Stimulated activated CD8-positive, alpha-beta memory T cell treated with anti-CD3 and anti-CD28 coated beads, Interleukin-2, amount 100 ng/mL, for 1 hour (primary cell): ENCODE data around the gene ARL5A.

Source experiments
- DNase-seq, 2 donors: peaks; one replicate each; pipeline ENCODE4 v3.0.0-alpha.2; 2020; ENCODE audit warnings: low read depth in 2 of 2

The ARL5A gene

DNA sequence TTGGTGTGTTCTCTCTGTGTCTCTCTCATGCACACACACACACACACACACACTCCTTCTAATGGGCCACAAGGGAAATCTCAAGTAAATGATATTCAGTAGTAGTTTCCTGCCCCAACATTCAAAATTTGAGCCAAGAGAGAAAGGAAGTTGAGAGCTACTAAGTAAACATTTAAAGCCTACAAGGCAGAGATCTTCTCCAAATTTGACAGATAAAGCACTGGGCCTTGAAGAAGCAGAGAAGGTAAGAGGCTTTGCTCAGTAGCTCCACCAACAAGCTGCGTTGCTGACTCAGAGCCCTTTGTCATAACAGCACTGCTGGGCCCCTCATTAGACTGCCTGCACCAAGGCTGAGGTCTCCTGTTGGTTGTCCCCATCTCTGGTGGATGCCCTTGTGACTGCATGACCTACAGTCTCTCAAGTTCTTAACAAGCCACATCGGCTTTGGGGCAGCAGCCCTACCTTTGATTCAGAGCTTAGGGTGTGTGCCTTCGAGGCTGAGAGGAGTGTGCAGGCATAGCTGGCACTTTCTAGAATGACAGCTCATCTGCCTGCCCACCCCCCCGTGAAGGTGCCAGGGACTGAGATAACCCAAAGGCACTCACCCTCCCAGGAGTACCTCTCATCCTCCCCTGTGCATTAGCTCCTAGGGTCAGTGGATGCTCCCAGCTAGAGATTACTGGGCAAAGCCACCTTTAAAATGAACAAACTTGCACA is 61.6 kb downstream of the ARL5A start:
- DNase-seq = no peak

DNA sequence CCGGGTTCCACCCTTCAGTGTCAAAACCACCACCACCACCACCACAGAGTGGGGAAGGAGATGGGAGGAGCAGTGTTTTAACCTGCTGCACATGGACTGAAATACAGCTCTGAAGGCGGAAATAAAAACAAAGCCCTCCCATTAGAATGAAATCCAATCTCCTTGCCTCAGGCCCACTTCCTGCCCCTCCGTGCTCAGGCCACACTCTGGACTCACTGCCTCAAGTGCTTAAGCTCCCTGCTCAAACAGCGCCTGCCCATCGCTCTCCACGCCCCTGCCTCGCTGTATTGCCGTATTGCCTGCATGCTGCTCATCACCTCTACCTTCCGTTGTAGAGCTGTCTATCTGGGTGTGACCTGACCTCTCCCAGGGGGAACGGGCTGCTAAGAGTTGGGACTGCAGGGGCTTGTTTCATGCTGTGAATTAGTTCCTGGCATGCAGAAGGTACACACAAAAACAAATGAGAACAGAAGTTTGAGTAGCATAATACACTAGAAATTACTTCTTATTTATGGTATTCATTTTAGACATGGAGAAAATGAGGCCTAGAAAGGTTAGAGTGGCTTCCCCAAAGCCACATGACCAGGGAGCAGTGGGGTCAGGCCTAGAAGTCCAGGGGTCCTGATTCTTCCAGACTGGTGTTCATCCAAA is 62.3 kb downstream of the ARL5A start:
- no peak for DNase-seq

DNA sequence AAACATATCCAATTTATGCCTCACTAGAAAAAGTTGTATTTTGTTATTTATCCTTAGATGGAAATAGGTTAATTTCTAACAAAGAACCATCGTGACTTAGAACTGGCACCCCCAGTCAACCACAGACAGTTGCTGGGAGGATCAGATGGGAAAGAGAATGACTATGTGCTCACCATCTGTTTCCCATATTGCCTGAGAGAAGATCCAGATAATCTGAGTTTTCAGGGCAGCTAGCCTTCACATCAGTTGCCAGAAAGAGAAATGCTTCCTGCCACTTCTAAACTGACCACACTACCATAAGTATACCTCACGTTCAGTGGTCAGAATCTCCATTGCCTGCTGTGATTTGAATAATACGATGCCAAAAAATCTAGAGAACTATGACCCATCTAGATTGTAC is 65.5 kb downstream of the ARL5A start:
- DNase-seq = no peak

DNA sequence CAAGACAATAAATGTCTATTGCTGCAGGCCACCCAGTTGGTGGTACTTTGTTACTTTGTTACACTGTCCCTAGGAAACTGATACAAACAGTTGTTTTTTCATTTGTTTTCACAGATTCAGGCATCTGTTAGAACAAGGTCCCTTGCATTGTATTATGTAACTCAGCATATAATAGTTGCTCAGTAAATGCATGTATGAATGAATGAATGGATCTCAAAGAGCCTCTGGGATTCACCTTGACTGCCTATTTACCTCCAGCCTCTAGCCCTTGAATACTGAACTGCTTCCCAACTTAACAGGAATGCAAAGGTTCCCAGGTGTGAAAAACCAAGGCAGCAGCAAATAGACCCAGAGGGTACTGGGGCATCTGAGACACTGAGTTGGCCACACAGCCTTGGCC is 66.5 kb downstream of the ARL5A start:
- DNase-seq = no peak

DNA sequence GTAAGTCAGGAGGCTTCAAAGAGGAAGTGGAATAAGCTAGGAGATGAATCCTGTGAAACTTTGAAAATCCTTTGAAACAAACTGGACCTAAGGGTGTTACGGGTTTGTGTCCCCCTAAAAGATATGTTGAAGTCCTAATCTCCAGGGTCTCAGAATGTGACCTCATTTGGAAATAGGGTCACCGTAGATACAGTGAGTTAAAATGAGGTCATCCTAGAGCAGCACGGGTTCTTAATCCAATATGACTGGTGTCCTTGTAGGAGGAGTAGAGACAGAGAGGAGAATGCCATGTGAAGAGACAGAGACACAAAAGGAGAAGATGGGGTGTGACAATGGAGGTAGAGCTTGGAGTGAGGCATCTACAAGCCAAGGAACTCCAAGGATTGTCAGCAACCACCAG is 67.0 kb downstream of the ARL5A start:
- DNase-seq = no peak

DNA sequence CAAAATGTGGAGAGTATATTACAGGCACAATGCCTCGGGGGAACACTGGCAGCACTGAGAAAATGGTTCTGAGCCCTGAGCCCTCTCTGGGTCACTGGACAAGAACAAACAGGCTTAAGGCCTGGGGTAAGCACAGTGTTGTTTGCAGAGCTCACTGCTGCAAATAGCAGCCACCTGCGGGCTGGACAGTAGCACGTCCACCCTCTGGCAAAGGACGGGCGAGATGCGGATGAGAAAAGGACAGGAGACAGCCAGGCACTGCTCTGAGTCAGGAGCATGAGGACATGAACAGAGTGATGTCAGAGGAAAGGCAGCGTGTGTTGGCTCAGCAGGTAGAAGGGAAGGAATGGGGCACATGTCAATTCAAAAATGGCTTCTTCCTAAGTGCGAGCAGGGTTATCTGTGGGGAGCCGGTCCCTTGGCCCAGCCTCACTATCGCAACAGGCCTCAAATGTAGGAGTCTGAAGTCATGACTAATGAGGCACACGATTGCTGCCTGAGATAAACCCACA is 68.0 kb downstream of the ARL5A start:
- no peak for DNase-seq

DNA sequence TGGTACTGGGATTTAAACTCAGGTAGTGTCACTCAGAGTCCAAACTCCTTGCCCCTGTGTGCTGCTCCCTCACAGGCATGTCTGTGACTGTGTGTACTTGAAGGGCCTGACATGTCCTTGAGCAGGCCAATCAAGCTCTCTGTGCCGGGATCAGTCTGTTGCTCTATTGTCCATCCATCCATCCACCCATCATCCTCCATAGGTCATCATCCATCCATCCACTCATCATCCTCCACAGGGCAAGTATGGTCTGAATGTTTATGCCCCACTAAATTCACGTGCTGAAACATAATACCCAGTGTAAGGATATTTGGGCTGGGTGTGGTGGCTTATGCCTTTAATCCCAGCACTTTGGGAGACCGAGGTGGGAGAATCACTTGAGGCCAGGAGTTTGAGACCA is 69.5 kb downstream of the ARL5A start:
- no peak for DNase-seq

DNA sequence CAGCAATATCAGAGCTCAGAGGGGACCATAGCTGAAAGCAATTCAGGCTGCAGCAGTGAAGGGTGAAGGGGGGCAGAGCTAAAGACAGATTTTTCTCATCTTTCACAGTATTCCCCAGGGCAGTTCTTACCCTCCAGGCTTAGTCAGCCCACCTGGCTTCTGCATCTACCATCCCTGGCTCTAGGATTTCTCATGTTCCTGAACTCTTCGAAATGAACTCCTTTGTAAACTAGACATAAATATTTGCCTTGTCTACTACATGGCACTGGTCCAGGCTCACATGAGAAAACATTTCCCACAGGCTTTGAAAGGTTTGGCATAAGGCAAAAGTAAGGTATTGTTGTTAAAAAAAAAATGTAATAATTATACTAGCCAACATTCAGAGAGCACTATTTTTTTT is 70.4 kb downstream of the ARL5A start:
- DNase-seq = no peak

DNA sequence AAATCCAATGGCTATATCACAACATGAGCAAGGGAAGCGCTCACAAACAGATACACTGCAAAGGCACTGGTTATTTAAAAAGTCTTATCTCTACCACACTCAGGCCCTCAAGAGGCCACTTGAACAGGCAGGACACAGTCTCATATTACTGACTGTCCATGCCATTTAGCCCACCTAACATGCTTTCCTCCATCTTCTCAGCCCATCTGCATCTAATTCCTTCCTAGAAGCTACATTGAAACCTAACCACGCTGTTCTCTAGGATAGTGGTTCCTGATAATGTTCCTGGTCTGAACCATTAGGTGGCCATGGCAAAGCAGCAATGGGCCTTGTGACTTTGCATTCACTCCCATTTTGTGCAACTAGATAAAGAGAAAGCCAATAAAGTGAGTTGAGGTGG is 71.4 kb downstream of the ARL5A start:
- no peak for DNase-seq

DNA sequence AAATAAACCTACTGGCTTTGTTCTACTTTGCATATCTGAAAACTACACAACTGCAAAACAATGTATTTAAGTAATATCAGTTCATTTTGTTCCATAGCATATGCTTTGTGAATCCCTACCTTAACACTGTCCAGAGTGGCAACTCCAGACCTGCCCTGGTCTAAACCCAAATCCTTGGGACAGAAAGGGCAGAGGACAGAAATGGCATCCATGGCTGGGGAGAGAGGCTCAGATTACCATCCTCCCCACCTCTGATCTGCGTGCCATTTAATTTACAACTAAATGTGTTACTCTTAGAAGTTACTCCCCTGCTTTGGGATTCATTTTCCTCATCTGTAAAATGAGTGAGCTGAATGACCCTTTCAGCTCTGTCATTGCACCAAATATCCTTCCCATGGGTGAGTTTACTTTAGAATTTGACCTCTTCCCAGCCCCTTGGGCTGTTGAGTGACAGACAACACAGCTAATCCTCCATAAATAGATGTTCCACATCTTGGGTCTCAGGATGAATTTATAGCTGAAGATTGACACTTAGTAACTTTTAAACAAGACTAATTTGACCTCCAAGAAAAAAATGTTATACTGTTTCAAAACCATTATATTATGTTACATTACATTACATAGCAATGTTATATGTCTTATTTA is 73.8 kb downstream of the ARL5A start:
- no peak for DNase-seq

DNA sequence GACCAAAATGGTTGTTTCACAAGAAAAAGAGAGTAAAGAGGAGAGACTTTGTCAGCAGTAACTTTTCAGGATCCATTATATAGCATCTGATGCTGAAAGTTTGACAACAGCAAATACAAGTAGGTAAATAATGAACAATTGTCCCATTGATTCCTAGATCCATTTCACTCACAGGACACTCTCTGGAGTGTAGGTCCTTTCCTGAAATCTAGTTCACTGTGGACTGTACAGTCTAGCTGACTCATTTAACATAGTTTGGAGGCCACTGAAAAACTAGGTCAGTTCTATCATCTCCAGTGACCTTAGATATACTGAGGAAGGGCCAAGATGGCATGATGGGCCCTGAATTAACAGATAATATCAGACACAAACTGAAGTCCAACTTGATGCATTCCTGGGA is 74.7 kb downstream of the ARL5A start:
- no peak for DNase-seq
